A549 (cell line): ENCODE results near the gene HIF1A. TPM values are rescaled to one million over a fixed set of nuclear protein-coding genes. Genes with fewer than 3 reads are reported as not detected.

Experiments used
- ATAC-seq, 2 experiments: fragments of 200-7000 bp in 1 of 2; fragments of >200 bp in 1 of 2; cut with Nextera tagmentation in 1 of 2; cut with Tn5 transposase in 1 of 2; 3 replicates each; pipeline versions ENCODE4 v1.8.0 to v1.9.1; 2018 to 2020; ENCODE audit warnings: mild to moderate bottlenecking in 1 of 2, moderate library complexity in 1 of 2
- CTCF ChIA-PET: fragments of 300-600 bp; sonication (Branson Sonifier 250); formaldehyde crosslinking; extraction: SDS; loops from one replicate; lab custom pipeline; 2021; ENCODE audit warnings: antibody characterized with exemption, inconsistent platforms; lab: Yijun Ruan, JAX
- POLR2A ChIA-PET: fragments of 350-600 bp; formaldehyde crosslinking; extraction: SDS; loops from one replicate; lab custom pipeline; 2021; ENCODE audit warnings: antibody characterized with exemption, inconsistent platforms; lab: Yijun Ruan, JAX
- DNase-seq, 2 experiments: peaks; one replicate each; pipeline versions ENCODE4 v3.0.0 to v3.0.0-alpha.2; 2011 to 2016; ENCODE audit warnings: low read depth in 1 of 2, low spot score in 1 of 2
- FAIRE-seq: peaks from 2 replicates; lab custom pipeline; 2011; peaks lifted over from hg19 to GRCh38; lab: Jason Lieb, UNC
- H3K27ac ChIP-seq, 2 experiments: fragments of >200 bp; sonication (Bioruptor Twin); formaldehyde crosslinking; 3 replicates each; pipeline ENCODE4 v1.5.1; 2016 to 2017
- H3K4me1 ChIP-seq: fragments of >200 bp; sonication (Bioruptor Twin); formaldehyde crosslinking; 3 replicates; pipeline ENCODE4 v1.6.1; 2016
- H3K4me2 ChIP-seq: fragments of >200 bp; sonication (Bioruptor Twin); formaldehyde crosslinking; 3 replicates; pipeline ENCODE4 v1.6.1; 2016
- H3K4me3 ChIP-seq: fragments of >200 bp; sonication (Bioruptor Twin); formaldehyde crosslinking; 3 replicates; pipeline ENCODE4 v1.5.1; 2016
- H3K9me3 ChIP-seq: fragments of >200 bp; sonication (Bioruptor Twin); formaldehyde crosslinking; 3 replicates; pipeline ENCODE4 v1.6.1; 2016
- BCL3 ChIP-seq: fragments of >200 bp; sonication (Bioruptor Twin); formaldehyde crosslinking; IDR thresholded peaks from 3 replicates; pipeline ENCODE4 v1.6.1; 2016
- CBX8 ChIP-seq: fragments of 200-600 bp; sonication (generic); IDR thresholded peaks from 2 replicates; pipeline ENCODE4 v1.6.1; 2016
- EP300 ChIP-seq, 2 experiments: fragments of >200 bp; sonication (Bioruptor Twin); formaldehyde crosslinking; IDR thresholded peaks; 2 replicates in 1 of 2; 3 replicates in 1 of 2; pipeline ENCODE4 v1.6.1; 2016 to 2017
- ESRRA ChIP-seq: fragments of 150-350 bp; IDR thresholded peaks from 2 replicates; pipeline ENCODE4 v1.6.1; 2014; ENCODE audit warnings: mild to moderate bottlenecking, low read length, borderline replicate concordance
- FOSL2 ChIP-seq, 2 experiments: fragments of 450-650 bp in 1 of 2; fragments of >200 bp in 1 of 2; sonication (Bioruptor Twin) in 1 of 2; formaldehyde crosslinking; IDR thresholded peaks; 2 replicates each; pipeline versions ENCODE4 v1.5.0 to v1.6.1; 2016 to 2020; ENCODE audit warnings: mild to moderate bottlenecking in 1 of 2, moderate library complexity in 1 of 2
- GATA3 ChIP-seq: IDR thresholded peaks from 2 replicates; pipeline ENCODE4 v1.6.1; 2012; ENCODE audit warnings: borderline replicate concordance
- HEYL ChIP-seq: fragments of 250-450 bp; sonication (Bioruptor Pico); IDR thresholded peaks from 2 replicates; pipeline ENCODE4 v1.8.0; 2021; ENCODE audit warnings: mild to moderate bottlenecking, moderate library complexity
- JUN ChIP-seq, 2 experiments: fragments of >200 bp; sonication (Bioruptor Twin); formaldehyde crosslinking; IDR thresholded peaks; 2 replicates in 1 of 2; 3 replicates in 1 of 2; pipeline ENCODE4 v1.6.1; 2016 to 2017
- JUNB ChIP-seq: fragments of >200 bp; sonication (Bioruptor Twin); formaldehyde crosslinking; IDR thresholded peaks from 2 replicates; pipeline ENCODE4 v1.6.1; 2016
- KDM1A ChIP-seq: fragments of 200-600 bp; sonication (generic); IDR thresholded peaks from 2 replicates; pipeline ENCODE4 v1.6.1; 2016; ENCODE audit warnings: low read depth, mild to moderate bottlenecking
- NFE2L2 ChIP-seq: fragments of 150-350 bp; conservative IDR thresholded peaks from 2 replicates; pipeline ENCODE4 v1.6.1; 2014; ENCODE audit warnings: low read length
- NPAS2 ChIP-seq: fragments of 250-450 bp; sonication (Bioruptor Pico); IDR thresholded peaks from 2 replicates; pipeline ENCODE4 v1.8.0; 2022; ENCODE audit warnings: mild to moderate bottlenecking, moderate library complexity, borderline replicate concordance
- NR3C1 ChIP-seq: fragments of >200 bp; sonication (Bioruptor Twin); formaldehyde crosslinking; IDR thresholded peaks from 3 replicates; pipeline ENCODE4 v1.6.1; 2017
- PHF8 ChIP-seq: fragments of 200-600 bp; sonication (generic); IDR thresholded peaks from 2 replicates; pipeline ENCODE4 v1.6.1; 2016; ENCODE audit warnings: low read depth, mild to moderate bottlenecking, antibody characterized with exemption, moderate library complexity, borderline replicate concordance
- RARB ChIP-seq: fragments of 250-450 bp; sonication (Bioruptor Pico); IDR thresholded peaks from 2 replicates; pipeline ENCODE4 v1.8.0; 2021; ENCODE audit warnings: mild to moderate bottlenecking, moderate library complexity
- SREBF2 ChIP-seq: fragments of 450-650 bp; IDR thresholded peaks from 2 replicates; pipeline ENCODE4 v1.6.1; 2014; ENCODE audit warnings: mild to moderate bottlenecking, moderate library complexity
- TFCP2L1 ChIP-seq: fragments of 250-450 bp; sonication (Bioruptor Pico); IDR thresholded peaks from 2 replicates; pipeline ENCODE4 v1.5.0; 2021; ENCODE audit warnings: mild to moderate bottlenecking
- WGBS: methylation state at CpG from one replicate; pipeline ENCODE4 v1.1.6; 2017; ENCODE audit errors: missing lambda C conversion rate; 5-methylcytosine and 5-hydroxymethylcytosine counted together
- polyA plus RNA-seq, 4 experiments: library from polyadenylated mRNA; depleted of rRNA in 3 of 4; stranded (reverse); fragments of >200 nt; fragmentation: RNase III in 1 of 4; extraction: RNeasy Plus Mini Kit Qiagen cat#74134 plus additional on column Dnase treatment in 1 of 4; gene quantifications; 2 replicates in 3 of 4; 3 replicates in 1 of 4; pipeline ENCODE4 v1.2.3, GENCODE V29; 2011 to 2017
- TF ChIP-seq, protein P1 (sequence below): fragments of >200 bp; sonication (Bioruptor Twin); formaldehyde crosslinking; IDR thresholded peaks from 2 replicates; pipeline ENCODE4 v1.6.1; 2016

The HIF1A gene
- polyA plus RNA-seq, 2 of the 4 experiments (the other 2 are of a cell fraction), result 284 to 391 TPM

- no peak for TF ChIP-seq SREBF2
Observed at GRCh38 chr14:61713724-61714437, 18.6 kb downstream of the HIF1A start (continued).

DNA sequence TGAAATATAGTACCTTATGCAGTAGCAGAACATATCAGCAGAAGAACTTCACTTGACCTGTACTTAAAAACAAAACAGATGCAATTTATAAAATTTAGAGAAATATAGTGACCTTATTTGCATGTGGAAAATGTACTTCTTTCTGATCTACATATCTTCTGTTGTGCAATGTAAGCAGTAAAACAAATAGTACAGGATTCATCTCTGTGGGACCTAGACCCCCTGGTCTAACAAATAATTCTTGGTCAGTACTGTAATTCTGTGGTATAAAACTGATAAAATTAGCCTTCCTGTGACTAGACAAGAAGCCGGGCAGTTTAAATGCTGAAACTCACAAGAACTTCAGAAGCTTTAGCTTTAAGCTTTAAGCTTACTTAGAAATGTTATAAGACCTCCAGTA, 21.6 kb downstream of the HIF1A start:
- CTCF ChIA-PET, result interaction anchor here (0.8 to 2.9 kb wide), 4 partner anchors 9 to 255 kb away, joined by 3 to 12 read pairs (median 3); no protein-coding TSS in a partner anchor
- FAIRE-seq (no peak), DNase-seq (no peak)
- Histone ChIP-seq H3K4me1 (peaks cover 100% of the 10 kb centered on the region), H3K27ac (peak overlapping the region in 1 of 2 experiments; percentile 49; a peak in 1 of 6 replicates)
- POLR2A ChIA-PET, result interaction anchor here (0.9 kb wide), 1 partner anchor 22 kb away, joined by 3 read pairs; the partner anchor contains the start of gene HIF1A
- no peak for TF ChIP-seq SREBF2
- no peak for TF ChIP-seq NFE2L2
- no peak for TF ChIP-seq KDM1A
- TF ChIP-seq TFCP2L1 (CRISPR knock-in tag), result no peak
- TF ChIP-seq BCL3, result no peak
- TF ChIP-seq RARB, result no peak
- TF ChIP-seq NR3C1, result no peak
- no peak for TF ChIP-seq GATA3
- TF ChIP-seq ESRRA, result no peak
- no peak for TF ChIP-seq FOSL2 (IDR thresholded peaks at IDR 0.05)
- no peak for TF ChIP-seq FOSL2 (CRISPR knock-in tag; IDR thresholded peaks at IDR 0.05)
- no peak for TF ChIP-seq HEYL (CRISPR knock-in tag)
- TF ChIP-seq JUN (IDR thresholded peaks at IDR 0.05), result no peak
- TF ChIP-seq JUNB, result no peak
- TF ChIP-seq, all 56 proteins: peak for 0
- H3K4me3 ChIP-seq, result no peak overlapping the region
- no peak for ATAC-seq
- H3K4me2 ChIP-seq, result peak overlapping the region; percentile 59
- 72% methylated on average over 1 of the region's 1 CpG for WGBS
- H3K9me3 ChIP-seq, result no peaks in the 10 kb centered on the region

GRCh38 chr14:61718039-61718438, 22.7 kb downstream of the HIF1A start:
- Histone ChIP-seq H3K27ac (0 out of 6 replicates have a peak overlapping the region, but pooled peaks of 1 of the 2 experiments have one; percentile 32), H3K4me2 (peak overlapping the region; percentile 59), H3K9me3 (no peaks in the 10 kb centered on the region), H3K4me1 (peaks cover 99% of the 10 kb centered on the region), H3K4me3 (no peak overlapping the region)
- DNase-seq, result no peak
- FAIRE-seq, result no peak
- ChIA-PET CTCF (interaction anchor here (1.5 kb wide), 1 partner anchor 247 kb away, joined by 3 read pairs; no protein-coding TSS in a partner anchor), POLR2A (interaction anchor here (2.3 kb wide), 1 partner anchor 23 kb away, joined by 8 read pairs; the partner anchor contains the start of gene HIF1A)
- ATAC-seq, result no peak
- WGBS, result 72% methylated on average over 2 of the region's 2 CpGs
- no peak for TF ChIP-seq EP300 (IDR thresholded peaks at IDR 0.05)

GRCh38 chr14:61719344-61720293, 24.3 kb downstream of the HIF1A start:
- peak overlapping the region in 1 of 2 experiments; percentile 19; a peak in 2 of 6 replicates for H3K27ac ChIP-seq
- FAIRE-seq, result no peak
- TF ChIP-seq KDM1A, result no peak
- peak in 1 of 2 experiments; percentile 47; a peak in 1 of 5 replicates for TF ChIP-seq JUN (IDR thresholded peaks at IDR 0.05)
- no peak for TF ChIP-seq BCL3
- no peak for TF ChIP-seq NPAS2 (CRISPR knock-in tag)
- TF ChIP-seq RARB, result no peak
- TF ChIP-seq, protein P1, sequence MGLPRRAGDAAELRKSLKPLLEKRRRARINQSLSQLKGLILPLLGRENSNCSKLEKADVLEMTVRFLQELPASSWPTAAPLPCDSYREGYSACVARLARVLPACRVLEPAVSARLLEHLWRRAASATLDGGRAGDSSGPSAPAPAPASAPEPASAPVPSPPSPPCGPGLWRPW, result no peak
- no peak for TF ChIP-seq CBX8
- no peak for TF ChIP-seq PHF8
- no peak for DNase-seq
- no peaks in the 10 kb centered on the region for H3K9me3 ChIP-seq
- H3K4me3 ChIP-seq, result no peak overlapping the region
- H3K4me1 ChIP-seq, result peaks cover 99% of the 10 kb centered on the region
- H3K4me2 ChIP-seq, result peak overlapping the region; percentile 59
- CTCF ChIA-PET, result interaction anchor here (0.7 to 2.7 kb wide), 8 partner anchors 10 to 259 kb away, joined by 3 to 13 read pairs (median 4); no protein-coding TSS in a partner anchor
- ATAC-seq, result peak; percentile 12 to 44; a peak in 3 of 6 replicates
- 73% methylated on average over 5 of the region's 5 CpGs for WGBS
- POLR2A ChIA-PET, result interaction anchor here (1.1 to 2.3 kb wide), 4 partner anchors 16 to 157 kb away, joined by 3 to 8 read pairs (median 4); partner anchors contain the start of genes HIF1A and SNAPC1
